ENCODE results near the gene CEP295NL.

DNA sequence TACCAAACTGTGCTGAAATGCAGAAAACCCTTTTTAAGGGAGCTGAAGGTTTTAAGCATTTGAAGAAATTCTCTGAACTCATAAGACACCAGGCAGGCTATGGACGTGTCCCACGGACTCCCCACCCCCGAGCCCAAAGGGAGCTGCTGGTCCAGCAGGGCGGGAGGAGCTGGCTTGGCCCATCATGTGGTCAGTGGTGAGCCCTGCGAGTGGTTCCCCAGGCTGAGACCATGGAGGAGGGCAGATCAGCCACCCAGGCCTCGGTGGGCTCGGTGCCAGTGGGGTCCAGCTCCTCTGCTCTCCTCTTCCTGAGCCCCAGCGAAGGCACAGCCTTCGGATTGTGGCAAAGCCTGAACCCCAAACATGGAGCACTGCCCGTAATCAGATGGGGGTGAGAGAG lies 49.7 kb upstream of the CEP295NL start:
- TF ChIP-seq GATA2 (IDR thresholded peaks at IDR 0.05; ENCODE audit: low read depth, low read length) (no peak), GATA3 (IDR thresholded peaks at IDR 0.05; ENCODE audit: low read depth, low read length) (no peak)
